Smooth muscle cell (in vitro differentiated cells): ENCODE measurements around the gene SLC38A1. TPM values are rescaled to one million over a fixed set of nuclear protein-coding genes. Genes with fewer than 3 reads are reported as not detected.
A peak's percentile ranks its signal among the peaks of the same experiment; 100 is the strongest.

Experiments
- DNase-seq: peaks from one replicate; lab custom pipeline; 2025; ENCODE audit not compliant: unreplicated experiment; lab: John Stamatoyannopoulos, UW
- H2AFZ ChIP-seq: fragments of 200-600 bp; sonication (generic); 2 replicates; pipeline ENCODE4 v1.6.0; 2016; ENCODE audit warnings: antibody characterized with exemption, low read depth, mild to moderate bottlenecking
- H3F3A ChIP-seq: fragments of 200-600 bp; sonication (generic); 2 replicates; pipeline ENCODE4 v1.6.0; 2017; ENCODE audit warnings: antibody characterized with exemption, low read depth
- H3K27ac ChIP-seq: fragments of 200-600 bp; sonication (generic); 2 replicates; pipeline ENCODE4 v1.5.1; 2016; ENCODE audit warnings: low read depth, mild to moderate bottlenecking
- H3K27me3 ChIP-seq: fragments of 200-600 bp; sonication (generic); 2 replicates; pipeline ENCODE4 v1.6.1; 2016; ENCODE audit warnings: low read depth, mild to moderate bottlenecking
- H3K36me3 ChIP-seq: fragments of 200-600 bp; sonication (generic); 2 replicates; pipeline ENCODE4 v1.5.1; 2016; ENCODE audit warnings: low read depth
- H3K4me1 ChIP-seq: fragments of 200-600 bp; sonication (generic); 2 replicates; pipeline ENCODE4 v1.5.1; 2016; ENCODE audit warnings: low read depth
- H3K4me2 ChIP-seq: fragments of 200-600 bp; sonication (generic); 2 replicates; pipeline ENCODE4 v1.6.0; 2016; ENCODE audit warnings: mild to moderate bottlenecking
- H3K4me3 ChIP-seq: fragments of 200-600 bp; sonication (generic); 2 replicates; pipeline ENCODE4 v1.5.1; 2016; ENCODE audit warnings: mild to moderate bottlenecking
- H3K79me2 ChIP-seq: fragments of 200-600 bp; sonication (generic); 2 replicates; pipeline ENCODE4 v1.6.0; 2016; ENCODE audit warnings: low read depth, mild to moderate bottlenecking
- H3K9ac ChIP-seq: fragments of 200-600 bp; sonication (generic); 2 replicates; pipeline ENCODE4 v1.6.0; 2016; ENCODE audit warnings: low read depth
- H3K9me3 ChIP-seq: fragments of 200-600 bp; sonication (generic); replicated peaks from 2 replicates; pipeline ENCODE4 v1.5.1; 2016; ENCODE audit warnings: low read depth
- H4K20me1 ChIP-seq: fragments of 200-600 bp; sonication (generic); 2 replicates; pipeline ENCODE4 v1.6.0; 2016; ENCODE audit warnings: low read depth
- WGBS: methylation state at CpG from one replicate; pipeline ENCODE4 v1.1.7; 2016; ENCODE audit warnings: low lambda C conversion rate; 5-methylcytosine and 5-hydroxymethylcytosine counted together
- polyA plus RNA-seq: library from polyadenylated mRNA; unstranded; fragments of >200 nt; fragmentation: Nextera tagmentation; extraction: Ambion mirVana; gene quantifications from 2 replicates; pipeline ENCODE4 v1.2.1, GENCODE V29; 2016
- total RNA-seq: library from RNA; depleted of rRNA; stranded (reverse); fragments of >200 nt; gene quantifications from 2 replicates; pipeline ENCODE4 v1.2.3, GENCODE V29; 2014
- TF ChIP-seq, protein P1 (sequence below): fragments of 200-600 bp; sonication (generic); IDR thresholded peaks from 2 replicates; pipeline ENCODE4 v1.5.1; 2017; ENCODE audit warnings: borderline replicate concordance, mild to moderate bottlenecking, antibody characterized with exemption; ENCODE audit not compliant: insufficient read depth, poor library complexity, severe bottlenecking

Gene SLC38A1
- total and polyA plus RNA-seq, 2 experiments from 2014 or later: 23.5 to 85.8 TPM

- H3K79me2 ChIP-seq: no peaks in the 10 kb centered on the region
- H4K20me1 ChIP-seq: no peaks in the 10 kb centered on the region
- peak overlapping the region; percentile 65 for H3K4me2 ChIP-seq
- peaks cover 5% of the 10 kb centered on the region for H3K36me3 ChIP-seq
- H3K9me3 ChIP-seq: no peaks in the 10 kb centered on the region
- peaks cover 30% of the 10 kb centered on the region for H3F3A ChIP-seq
- TF ChIP-seq, protein P1, sequence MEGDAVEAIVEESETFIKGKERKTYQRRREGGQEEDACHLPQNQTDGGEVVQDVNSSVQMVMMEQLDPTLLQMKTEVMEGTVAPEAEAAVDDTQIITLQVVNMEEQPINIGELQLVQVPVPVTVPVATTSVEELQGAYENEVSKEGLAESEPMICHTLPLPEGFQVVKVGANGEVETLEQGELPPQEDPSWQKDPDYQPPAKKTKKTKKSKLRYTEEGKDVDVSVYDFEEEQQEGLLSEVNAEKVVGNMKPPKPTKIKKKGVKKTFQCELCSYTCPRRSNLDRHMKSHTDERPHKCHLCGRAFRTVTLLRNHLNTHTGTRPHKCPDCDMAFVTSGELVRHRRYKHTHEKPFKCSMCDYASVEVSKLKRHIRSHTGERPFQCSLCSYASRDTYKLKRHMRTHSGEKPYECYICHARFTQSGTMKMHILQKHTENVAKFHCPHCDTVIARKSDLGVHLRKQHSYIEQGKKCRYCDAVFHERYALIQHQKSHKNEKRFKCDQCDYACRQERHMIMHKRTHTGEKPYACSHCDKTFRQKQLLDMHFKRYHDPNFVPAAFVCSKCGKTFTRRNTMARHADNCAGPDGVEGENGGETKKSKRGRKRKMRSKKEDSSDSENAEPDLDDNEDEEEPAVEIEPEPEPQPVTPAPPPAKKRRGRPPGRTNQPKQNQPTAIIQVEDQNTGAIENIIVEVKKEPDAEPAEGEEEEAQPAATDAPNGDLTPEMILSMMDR: no peak
- peak; percentile 5 for DNase-seq
- H2AFZ ChIP-seq: peak overlapping the region; percentile 60
- H3K27ac ChIP-seq: peak overlapping the region; percentile 84
- H3K27me3 ChIP-seq: no peaks in the 10 kb centered on the region
- H3K4me1 ChIP-seq: peaks cover 15% of the 10 kb centered on the region
- 24% methylated on average over 10 of the region's 10 CpGs for whole genome bisulfite sequencing
- H3K9ac ChIP-seq: no peak overlapping the region
- no peak overlapping the region for H3K4me3 ChIP-seq
Measured at GRCh38 chr12:46160101-46160980, 108.5 kb downstream of the SLC38A1 start.

- peaks cover 25% of the 10 kb centered on the region for H3K4me1 ChIP-seq
- H2AFZ ChIP-seq: no peak overlapping the region
- peak overlapping the region; percentile 65 for H3K4me2 ChIP-seq
- H3K36me3 ChIP-seq: peaks cover 5% of the 10 kb centered on the region
- no peak overlapping the region for H3K9ac ChIP-seq
- no peak for DNase-seq
- H3K27me3 ChIP-seq: no peaks in the 10 kb centered on the region
- H4K20me1 ChIP-seq: no peaks in the 10 kb centered on the region
- no peaks in the 10 kb centered on the region for H3K79me2 ChIP-seq
- TF ChIP-seq, protein P1: no peak
- H3K4me3 ChIP-seq: no peak overlapping the region
- no peaks in the 10 kb centered on the region for H3K9me3 ChIP-seq
- 91% methylated on average over 2 of the region's 2 CpGs for WGBS
- H3K27ac ChIP-seq: peak overlapping the region; percentile 84
- H3F3A ChIP-seq: peaks cover 36% of the 10 kb centered on the region
Measured at GRCh38 chr12:46159309-46159901, 109.4 kb downstream of the SLC38A1 start.

DNA sequence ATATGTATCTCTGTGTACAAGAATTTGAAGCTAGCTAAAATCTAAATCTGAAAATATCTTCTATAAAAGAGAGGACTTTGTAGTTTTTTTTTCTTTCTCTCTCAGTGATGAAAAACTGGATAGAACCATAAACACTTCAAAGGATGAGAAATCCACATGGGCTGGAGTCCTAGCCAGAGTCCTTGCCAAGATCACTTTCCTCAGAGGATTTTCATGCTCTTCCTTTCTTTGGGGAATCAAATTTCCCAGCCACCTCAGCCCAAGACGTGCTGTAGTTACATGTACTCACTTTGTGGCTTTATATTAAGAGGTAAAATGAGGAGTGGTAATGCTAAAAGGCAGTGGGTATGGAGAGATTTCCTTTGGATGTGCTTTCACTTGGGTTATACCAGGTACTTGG, 110.3 kb downstream of the SLC38A1 start:
- no peaks in the 10 kb centered on the region for H4K20me1 ChIP-seq
- no peak overlapping the region for H3K4me3 ChIP-seq
- H3K27ac ChIP-seq: peak overlapping the region; percentile 84
- no peak for DNase-seq
- H3K9ac ChIP-seq: no peak overlapping the region
- no peaks in the 10 kb centered on the region for H3K27me3 ChIP-seq
- TF ChIP-seq, protein P1: no peak
- peaks cover 45% of the 10 kb centered on the region for H3F3A ChIP-seq
- peaks cover 5% of the 10 kb centered on the region for H3K36me3 ChIP-seq
- peak overlapping the region; percentile 12 for H3K4me2 ChIP-seq
- WGBS: 33% methylated on average over 1 of the region's 1 CpG
- H2AFZ ChIP-seq: peak overlapping the region; percentile 88
- H3K9me3 ChIP-seq: no peaks in the 10 kb centered on the region
- no peaks in the 10 kb centered on the region for H3K79me2 ChIP-seq
- H3K4me1 ChIP-seq: peaks cover 34% of the 10 kb centered on the region
